ENCODE measurements around the gene PPARD. TPM values are rescaled to one million over a fixed set of nuclear protein-coding genes. Genes with fewer than 3 reads are reported as not detected.

Gene PPARD
- total RNA-seq, 4 donors from 2014 or later = 17.0 to 42.8 (median 28.2) TPM

- no peak for DNase-seq
- Histone ChIP-seq H3K4me1 (peaks cover 0 to 24% (median 3%) of the 10 kb centered on the region in 3 donors), H3K9me3 (no peaks in the 10 kb centered on the region), H3K27me3 (no peaks in the 10 kb centered on the region), H3K27ac (no peak overlapping the region), H3K4me3 (no peak overlapping the region), H3K36me3 (peaks cover 0 to 50% (median 7%) of the 10 kb centered on the region in 3 donors)
- 69 to 83% methylated on average over 5 of the region's 5 CpGs for WGBS, 2 donors
- intact Hi-C loops (cut with DNase I) = no loop called here
- TF ChIP-seq POLR2A (IDR thresholded peaks at IDR 0.05) (no peak), CTCF (IDR thresholded peaks at IDR 0.05) (no peak)
Measured at GRCh38 chr6:35409245-35409644, 66.9 kb downstream of the PPARD start.

GRCh38 chr6:35410131-35410530 lies 67.8 kb downstream of the PPARD start:
- Histone ChIP-seq H3K27ac (no peak overlapping the region), H3K4me3 (no peak overlapping the region), H3K4me1 (peaks cover 4 to 32% (median 8%) of the 10 kb centered on the region in 3 donors), H3K36me3 (peaks cover 0 to 56% (median 7%) of the 10 kb centered on the region in 3 donors), H3K9me3 (no peaks in the 10 kb centered on the region), H3K27me3 (no peaks in the 10 kb centered on the region)
- WGBS, 2 donors = 61 to 62% methylated on average over 3 of the region's 3 CpGs
- intact Hi-C loops (cut with DNase I) = loop anchor here (10.0 kb wide), 1 partner anchor 65 kb away; the partner anchor contains the start of gene PPARD
- TF ChIP-seq POLR2A (IDR thresholded peaks at IDR 0.05) (no peak), CTCF (IDR thresholded peaks at IDR 0.05) (no peak)
- no peak for DNase-seq

GRCh38 chr6:35411066-35411465 lies 68.7 kb downstream of the PPARD start:
- no peak overlapping the region for H3K27ac ChIP-seq
- TF ChIP-seq CTCF (IDR thresholded peaks at IDR 0.05) = no peak
- no peak for TF ChIP-seq POLR2A (IDR thresholded peaks at IDR 0.05)
- no peaks in the 10 kb centered on the region for H3K9me3 ChIP-seq
- no peak for DNase-seq
- H3K27me3 ChIP-seq = no peaks in the 10 kb centered on the region
- peaks cover 0 to 62% (median 7%) of the 10 kb centered on the region in 3 donors for H3K36me3 ChIP-seq
- 53 to 90% methylated on average over 4 to 9 of the region's 9 CpGs for WGBS, 2 donors
- no peak overlapping the region for H3K4me3 ChIP-seq
- H3K4me1 ChIP-seq = peaks cover 4 to 37% (median 8%) of the 10 kb centered on the region in 3 donors
- intact Hi-C loops (cut with DNase I) = loop anchor here (10.0 kb wide), 1 partner anchor 66 kb away; the partner anchor contains the start of gene PPARD

GRCh38 chr6:35412102-35412501 lies 69.7 kb downstream of the PPARD start:
- TF ChIP-seq POLR2A (IDR thresholded peaks at IDR 0.05) (no peak), CTCF (IDR thresholded peaks at IDR 0.05) (no peak)
- H3K4me3 ChIP-seq = no peak overlapping the region
- H3K9me3 ChIP-seq = no peaks in the 10 kb centered on the region
- 60 to 73% methylated on average over 3 to 5 of the region's 8 CpGs for WGBS, 2 donors
- peaks cover 4 to 37% (median 8%) of the 10 kb centered on the region in 3 donors for H3K4me1 ChIP-seq
- no peak overlapping the region for H3K27ac ChIP-seq
- intact Hi-C loops (cut with DNase I) = loop anchor here (10.0 kb wide), 1 partner anchor 67 kb away; the partner anchor contains the start of gene PPARD
- no peak for DNase-seq
- H3K27me3 ChIP-seq = no peaks in the 10 kb centered on the region
- H3K36me3 ChIP-seq = peaks cover 0 to 67% (median 7%) of the 10 kb centered on the region in 3 donors

GRCh38 chr6:35413911-35414310 lies 71.6 kb downstream of the PPARD start:
- H3K4me3 ChIP-seq = no peak overlapping the region
- peaks cover 0 to 83% (median 7%) of the 10 kb centered on the region in 3 donors for H3K36me3 ChIP-seq
- DNase-seq = no peak
- H3K9me3 ChIP-seq = no peaks in the 10 kb centered on the region
- WGBS, 2 donors = 85 to 93% methylated on average over 5 to 6 of the region's 6 CpGs
- H3K4me1 ChIP-seq = peaks cover 4 to 36% (median 8%) of the 10 kb centered on the region in 3 donors
- H3K27me3 ChIP-seq = no peaks in the 10 kb centered on the region
- TF ChIP-seq POLR2A (IDR thresholded peaks at IDR 0.05) (no peak), CTCF (IDR thresholded peaks at IDR 0.05) (no peak)
- H3K27ac ChIP-seq = no peak overlapping the region
- intact Hi-C loops (cut with DNase I) = loop anchor here (10.0 kb wide), 1 partner anchor 69 kb away; the partner anchor contains the start of gene PPARD
